Body of pancreas (tissue), 4 donors: ENCODE measurements around the gene CDK14. TPM values are rescaled to one million over a fixed set of nuclear protein-coding genes. Genes with fewer than 3 reads are reported as not detected.
A peak's percentile ranks its signal among the peaks of the same experiment; 100 is the strongest.

ENCODE experiments used
- ATAC-seq: fragments of 150-250 bp; one replicate; pipeline ENCODE4 v1.9.1; 2016
- DNase-seq, 4 donors: peaks; one replicate each; pipeline ENCODE4 v3.0.0-alpha.2; 2019
- H3K27ac ChIP-seq, 4 donors: fragments of 200-600 bp; sonication (generic); 1 replicate in 3 of 4; 2 replicates in 1 of 4; pipeline versions ENCODE4 v1.5.1 to v1.6.1; 2016 to 2019; ENCODE audit warnings: mild to moderate bottlenecking in 1 of 4, mixed read lengths in 1 of 4, moderate library complexity in 1 of 4
- H3K27me3 ChIP-seq, 2 donors: fragments of 200-600 bp; sonication (generic); one replicate each; pipeline ENCODE4 v1.6.0; 2016; ENCODE audit warnings: mild to moderate bottlenecking in 1 of 2
- H3K36me3 ChIP-seq, 2 donors: fragments of 200-600 bp; sonication (generic); replicated peaks in 1 of 2; 2 replicates each; pipeline ENCODE4 v1.5.1; 2016; ENCODE audit warnings: low read depth in 2 of 2; ENCODE audit not compliant: insufficient read depth in 1 of 2
- H3K4me1 ChIP-seq: fragments of 200-600 bp; sonication (generic); one replicate; pipeline ENCODE4 v1.6.0; 2016
- H3K4me3 ChIP-seq, 2 donors: fragments of 200-600 bp; sonication (generic); 1 replicate in 1 of 2; 2 replicates in 1 of 2; pipeline ENCODE4 v1.5.1; 2016 to 2019
- H3K9me3 ChIP-seq, 3 donors: fragments of 200-600 bp; sonication (generic); 1 replicate in 2 of 3; 2 replicates in 1 of 3; pipeline ENCODE4 v1.5.1; 2016
- POLR2A ChIP-seq, 3 donors: fragments of 450-650 bp; IDR thresholded peaks; one replicate each; pipeline ENCODE4 v1.6.1; 2016; ENCODE audit warnings: antibody characterized with exemption in 3 of 3, mild to moderate bottlenecking in 2 of 3
- WGBS, 2 donors: methylation state at CpG; one replicate each; pipeline ENCODE4 v1.1.5; 2017; 5-methylcytosine and 5-hydroxymethylcytosine counted together
- intact Hi-C: fragments of 100-400 bp; cut with DNase I; formaldehyde crosslinking; loops from one replicate; pipeline ENCODE4 v1.15.1; 2023
- total RNA-seq, 2 donors: library from RNA; depleted of rRNA; stranded (reverse); fragments of >200 nt; gene quantifications; one replicate each; pipeline ENCODE4 v1.1.0, GENCODE V29; 2016
- TF ChIP-seq, protein P1 (sequence below), 7 experiments: fragments of 450-650 bp in 4 of 7; fragments of 200-600 bp in 3 of 7; sonication (generic) in 3 of 7; IDR thresholded peaks; one replicate each; pipeline ENCODE4 v1.5.1; 2016 to 2019; ENCODE audit warnings: antibody characterized with exemption in 7 of 7

CDK14 gene
- total RNA-seq, 2 donors from 2014 or later, result 21.8 to 35.6 TPM

DNA sequence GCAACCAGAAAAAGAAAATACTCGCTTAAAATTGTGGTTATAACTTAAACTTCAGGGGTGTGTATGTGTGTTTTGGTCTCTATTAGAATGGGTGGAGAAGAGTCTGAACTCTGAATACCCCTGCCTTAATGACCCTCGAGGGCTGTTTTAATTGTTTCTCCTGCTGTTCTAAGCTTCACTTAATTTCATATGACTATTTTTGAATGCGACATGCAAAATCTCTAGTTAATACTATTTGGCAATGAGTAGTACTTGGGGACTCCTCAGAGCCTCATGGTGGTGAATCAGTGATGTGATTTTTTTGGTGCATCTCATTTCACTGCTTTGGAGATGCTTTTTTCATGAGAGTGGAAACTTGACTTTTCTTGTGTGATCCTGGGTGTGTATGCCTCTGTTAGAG lies 178.6 kb downstream of the CDK14 start:
- H3K4me1 ChIP-seq, result peaks cover 10% of the 10 kb centered on the region
- no peak for DNase-seq
- H3K27ac ChIP-seq, result no peak overlapping the region
- H3K27me3 ChIP-seq, result no peaks in the 10 kb centered on the region
- H3K4me3 ChIP-seq, result no peak overlapping the region
- 87 to 91% methylated on average over 3 of the region's 3 CpGs for WGBS, 2 donors
- intact Hi-C loops, result no loop called here
- no peak for ATAC-seq
- TF ChIP-seq, protein P1, sequence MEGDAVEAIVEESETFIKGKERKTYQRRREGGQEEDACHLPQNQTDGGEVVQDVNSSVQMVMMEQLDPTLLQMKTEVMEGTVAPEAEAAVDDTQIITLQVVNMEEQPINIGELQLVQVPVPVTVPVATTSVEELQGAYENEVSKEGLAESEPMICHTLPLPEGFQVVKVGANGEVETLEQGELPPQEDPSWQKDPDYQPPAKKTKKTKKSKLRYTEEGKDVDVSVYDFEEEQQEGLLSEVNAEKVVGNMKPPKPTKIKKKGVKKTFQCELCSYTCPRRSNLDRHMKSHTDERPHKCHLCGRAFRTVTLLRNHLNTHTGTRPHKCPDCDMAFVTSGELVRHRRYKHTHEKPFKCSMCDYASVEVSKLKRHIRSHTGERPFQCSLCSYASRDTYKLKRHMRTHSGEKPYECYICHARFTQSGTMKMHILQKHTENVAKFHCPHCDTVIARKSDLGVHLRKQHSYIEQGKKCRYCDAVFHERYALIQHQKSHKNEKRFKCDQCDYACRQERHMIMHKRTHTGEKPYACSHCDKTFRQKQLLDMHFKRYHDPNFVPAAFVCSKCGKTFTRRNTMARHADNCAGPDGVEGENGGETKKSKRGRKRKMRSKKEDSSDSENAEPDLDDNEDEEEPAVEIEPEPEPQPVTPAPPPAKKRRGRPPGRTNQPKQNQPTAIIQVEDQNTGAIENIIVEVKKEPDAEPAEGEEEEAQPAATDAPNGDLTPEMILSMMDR (IDR thresholded peaks at IDR 0.05), result no peak
- no peak for TF ChIP-seq POLR2A (IDR thresholded peaks at IDR 0.05)
- H3K9me3 ChIP-seq, result no peaks in the 10 kb centered on the region
- H3K36me3 ChIP-seq, result no peaks in the 10 kb centered on the region

DNA sequence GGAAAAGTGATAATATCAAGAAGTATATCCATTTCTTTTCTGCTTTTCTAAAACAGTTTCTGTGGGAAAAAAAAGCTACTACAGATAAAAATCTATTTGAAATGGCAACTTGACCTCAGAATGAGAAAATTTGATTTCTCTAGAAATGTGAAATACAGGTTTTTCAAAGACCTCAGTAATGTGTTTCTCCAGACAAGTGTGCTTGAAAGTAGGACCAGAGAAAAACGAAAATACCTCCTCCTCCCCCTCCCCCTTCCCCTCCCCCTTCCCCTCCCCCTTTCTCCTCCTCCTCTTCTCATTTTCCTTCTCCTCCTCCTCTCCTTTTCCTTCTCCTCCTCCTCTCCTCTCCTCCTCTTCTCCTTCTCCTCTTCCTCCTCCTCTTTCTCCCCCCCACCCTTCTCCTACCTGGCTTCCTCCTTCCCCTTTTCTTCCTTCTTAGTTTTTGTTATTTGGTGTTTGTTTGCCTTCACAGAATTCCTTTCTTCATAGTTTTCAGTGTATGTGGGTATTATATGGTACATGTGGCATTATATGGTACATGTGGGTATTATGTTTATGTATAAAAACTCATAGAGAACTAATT lies 179.4 kb downstream of the CDK14 start:
- intact Hi-C loops, result no loop called here
- no peaks in the 10 kb centered on the region for H3K9me3 ChIP-seq
- ATAC-seq, result no peak
- WGBS, 2 donors, result 52 to 76% methylated on average over 1 of the region's 1 CpG
- no peak overlapping the region for H3K27ac ChIP-seq
- H3K27me3 ChIP-seq, result no peaks in the 10 kb centered on the region
- H3K36me3 ChIP-seq, result no peaks in the 10 kb centered on the region
- peaks cover 8% of the 10 kb centered on the region for H3K4me1 ChIP-seq
- DNase-seq, result no peak
- TF ChIP-seq POLR2A (IDR thresholded peaks at IDR 0.05), result no peak
- TF ChIP-seq, protein P1 (IDR thresholded peaks at IDR 0.05), result no peak
- no peak overlapping the region for H3K4me3 ChIP-seq

DNA sequence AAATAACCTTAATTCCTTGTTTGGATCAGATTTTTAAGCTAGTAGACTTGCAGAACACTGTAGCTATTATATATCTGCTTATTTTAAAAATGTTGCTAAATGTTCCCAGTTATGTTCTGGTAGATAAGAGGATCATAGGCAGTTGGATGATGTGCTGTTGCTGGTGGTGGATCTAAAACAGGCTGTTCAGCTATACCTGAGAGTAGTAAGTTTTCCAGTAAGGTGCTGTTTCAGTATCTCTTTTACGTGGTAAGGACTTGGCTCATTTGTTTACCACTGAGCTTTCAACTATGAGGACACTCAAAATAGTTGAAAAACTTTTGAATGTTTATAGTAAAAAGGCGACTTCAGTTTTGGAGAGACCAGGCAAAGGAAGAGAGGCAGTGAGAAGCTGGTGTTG lies 180.9 kb downstream of the CDK14 start:
- Histone ChIP-seq H3K4me1 (peaks cover 2% of the 10 kb centered on the region), H3K27ac (no peak overlapping the region), H3K4me3 (no peak overlapping the region), H3K27me3 (no peaks in the 10 kb centered on the region), H3K9me3 (no peaks in the 10 kb centered on the region), H3K36me3 (no peaks in the 10 kb centered on the region)
- ATAC-seq (no peak), DNase-seq (no peak)
- TF ChIP-seq, protein P1 (IDR thresholded peaks at IDR 0.05), result no peak
- TF ChIP-seq POLR2A (IDR thresholded peaks at IDR 0.05), result no peak
- intact Hi-C loops, result no loop called here
- 60 to 72% methylated on average over 2 of the region's 2 CpGs for WGBS, 2 donors

DNA sequence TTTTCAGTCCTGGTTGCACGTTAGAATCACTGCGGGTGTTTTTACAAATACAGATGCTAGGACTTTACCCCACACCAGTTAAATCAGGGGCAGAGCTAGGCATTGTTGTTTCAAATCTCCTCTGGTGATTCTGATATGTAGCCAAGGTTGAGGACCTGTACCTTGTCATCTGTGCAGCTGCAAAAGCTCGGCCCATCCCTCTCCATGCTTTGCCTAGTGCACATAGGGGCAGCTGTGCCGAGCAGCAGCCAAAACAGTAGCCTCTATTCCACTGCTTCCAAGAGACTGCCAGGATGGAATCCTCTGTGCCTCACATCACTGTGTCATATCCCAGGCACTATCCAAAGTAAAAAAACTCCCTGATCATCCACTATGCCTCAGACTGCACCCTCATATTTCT lies 181.3 kb downstream of the CDK14 start:
- TF ChIP-seq, protein P1 (IDR thresholded peaks at IDR 0.05), result no peak
- TF ChIP-seq POLR2A (IDR thresholded peaks at IDR 0.05), result no peak
- ATAC-seq (no peak), DNase-seq (peak in 1 of 4 donors; percentile 10)
- Histone ChIP-seq H3K27me3 (no peaks in the 10 kb centered on the region), H3K9me3 (no peaks in the 10 kb centered on the region), H3K4me1 (no peaks in the 10 kb centered on the region), H3K27ac (no peak overlapping the region), H3K36me3 (no peaks in the 10 kb centered on the region), H3K4me3 (no peak overlapping the region)
- intact Hi-C loops, result no loop called here
- WGBS, 2 donors, result 48 to 56% methylated on average over 4 of the region's 4 CpGs

DNA sequence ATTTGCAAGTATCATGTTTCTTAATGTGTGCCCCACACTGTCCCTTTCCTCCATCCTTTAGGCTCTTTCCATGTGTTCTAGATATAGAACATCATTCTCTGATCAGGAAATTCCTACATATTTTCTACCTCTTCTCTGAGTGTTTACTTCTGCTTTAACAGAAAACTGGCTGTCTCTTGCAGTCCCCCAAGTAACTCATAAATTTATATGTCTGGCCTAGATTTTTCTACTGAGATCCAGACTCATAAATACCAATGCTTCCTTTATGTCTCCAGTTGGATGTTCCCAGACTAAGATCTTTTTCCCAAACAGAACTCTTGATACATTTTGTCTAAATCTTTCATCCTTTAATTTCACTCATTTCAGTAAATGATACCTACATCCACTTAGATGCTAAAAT lies 181.8 kb downstream of the CDK14 start:
- intact Hi-C loops, result no loop called here
- Histone ChIP-seq H3K4me1 (no peaks in the 10 kb centered on the region), H3K36me3 (no peaks in the 10 kb centered on the region), H3K27me3 (no peaks in the 10 kb centered on the region), H3K9me3 (no peaks in the 10 kb centered on the region), H3K4me3 (no peak overlapping the region), H3K27ac (no peak overlapping the region)
- no peak for DNase-seq
- no peak for ATAC-seq
- TF ChIP-seq, protein P1 (IDR thresholded peaks at IDR 0.05), result no peak
- TF ChIP-seq POLR2A (IDR thresholded peaks at IDR 0.05), result no peak
